CD14-positive monocyte (primary cell): ENCODE results near the gene PIP5K1B. TPM values are rescaled to one million over a fixed set of nuclear protein-coding genes. Genes with fewer than 3 reads are reported as not detected.

ENCODE experiments used
- DNase-seq, 3 donors: peaks; one replicate each; pipeline ENCODE4 v3.0.0-alpha.2; 2011 to 2022
- H2AFZ ChIP-seq: 2 replicates; pipeline ENCODE4 v1.6.0; 2012; ENCODE audit warnings: mild to moderate bottlenecking, low read depth, low read length, inconsistent platforms; ENCODE audit not compliant: insufficient read depth, poor library complexity, severe bottlenecking
- H3K27ac ChIP-seq, 2 donors: 1 replicate in 1 of 2; 2 replicates in 1 of 2; pipeline ENCODE4 v1.5.1; 2012 to 2013; ENCODE audit warnings: low read length in 2 of 2, control low read depth in 1 of 2, inconsistent platforms in 1 of 2, low read depth in 1 of 2, mild to moderate bottlenecking in 1 of 2
- H3K27me3 ChIP-seq, 2 donors: one replicate each; pipeline versions ENCODE4 v1.6.0 to v1.6.1; 2011 to 2013; ENCODE audit warnings: low read length in 2 of 2; ENCODE audit not compliant: control insufficient read depth in 2 of 2, insufficient read depth in 2 of 2
- H3K36me3 ChIP-seq, 2 donors: replicated peaks in 1 of 2; 1 replicate in 1 of 2; 2 replicates in 1 of 2; pipeline versions ENCODE4 v1.5.1 to v1.6.1; 2012 to 2013; ENCODE audit warnings: low read length in 2 of 2, control low read depth in 1 of 2, inconsistent platforms in 1 of 2, mild to moderate bottlenecking in 1 of 2; ENCODE audit not compliant: insufficient read depth in 2 of 2, control insufficient read depth in 1 of 2
- H3K4me1 ChIP-seq, 2 donors: 1 replicate in 1 of 2; 2 replicates in 1 of 2; pipeline versions ENCODE4 v1.5.1 to v1.6.1; 2012 to 2013; ENCODE audit warnings: low read length in 2 of 2, control low read depth in 1 of 2, inconsistent platforms in 1 of 2, mild to moderate bottlenecking in 1 of 2, moderate library complexity in 1 of 2; ENCODE audit not compliant: insufficient read depth in 2 of 2, control insufficient read depth in 1 of 2
- H3K4me2 ChIP-seq: replicated peaks from 2 replicates; pipeline ENCODE3; 2012; ENCODE audit warnings: low read length, moderate library complexity, mild to moderate bottlenecking; ENCODE audit not compliant: poor library complexity, severe bottlenecking; ENCODE audit errors: extremely low read depth
- H3K4me3 ChIP-seq, 3 experiments: fragments of 200-600 bp in 1 of 3; sonication (generic) in 1 of 3; replicated peaks in 1 of 3; 1 replicate in 2 of 3; 2 replicates in 1 of 3; pipeline ENCODE4 v1.5.1; 2011 to 2013; ENCODE audit warnings: low read length in 3 of 3, mild to moderate bottlenecking in 3 of 3, control low read depth in 2 of 3, low read depth in 2 of 3, inconsistent platforms in 1 of 3, moderate library complexity in 1 of 3
- H3K79me2 ChIP-seq: 2 replicates; pipeline ENCODE4 v1.6.0; 2012; ENCODE audit warnings: mild to moderate bottlenecking, control low read depth, inconsistent platforms, low read length, moderate library complexity; ENCODE audit not compliant: insufficient read depth
- H3K9ac ChIP-seq: 2 replicates; pipeline ENCODE4 v1.6.0; 2017; ENCODE audit warnings: low read length, mild to moderate bottlenecking; ENCODE audit not compliant: insufficient read depth, poor library complexity, severe bottlenecking
- H3K9me3 ChIP-seq, 2 donors: replicated peaks in 1 of 2; 1 replicate in 1 of 2; 2 replicates in 1 of 2; pipeline versions ENCODE4 v1.5.1 to v1.6.1; 2012 to 2013; ENCODE audit warnings: low read length in 2 of 2, control low read depth in 1 of 2; ENCODE audit not compliant: control insufficient read depth in 1 of 2, insufficient read depth in 1 of 2
- H4K20me1 ChIP-seq: 2 replicates; pipeline ENCODE4 v1.6.0; 2012; ENCODE audit warnings: mild to moderate bottlenecking, low read length, control low read depth, moderate library complexity; ENCODE audit not compliant: insufficient read depth
- H3K27ac Mint-ChIP-seq, 7 donors: one replicate each; pipeline ENCODE4 v1.8.0; 2020; ENCODE audit warnings: mild to moderate bottlenecking in 7 of 7, mixed read lengths in 7 of 7, moderate library complexity in 6 of 7, inconsistent platforms in 2 of 7
- H3K27me3 Mint-ChIP-seq, 3 donors: one replicate each; pipeline ENCODE4 v1.8.0; 2021 to 2022; ENCODE audit warnings: low read depth in 3 of 3, mild to moderate bottlenecking in 3 of 3, mixed read lengths in 3 of 3, moderate library complexity in 3 of 3, inconsistent platforms in 1 of 3
- H3K36me3 Mint-ChIP-seq, 2 donors: one replicate each; pipeline ENCODE4 v1.8.0; 2020; ENCODE audit warnings: mixed read lengths in 2 of 2, inconsistent platforms in 1 of 2, mild to moderate bottlenecking in 1 of 2
- H3K4me1 Mint-ChIP-seq: one replicate; pipeline ENCODE4 v1.8.0; 2020; ENCODE audit warnings: mild to moderate bottlenecking, mixed read lengths
- H3K4me3 Mint-ChIP-seq, 2 donors: one replicate each; pipeline ENCODE4 v1.8.0; 2020; ENCODE audit warnings: mild to moderate bottlenecking in 2 of 2, mixed read lengths in 2 of 2, moderate library complexity in 1 of 2
- H3K9me3 Mint-ChIP-seq, 7 donors: one replicate each; pipeline ENCODE4 v1.8.0; 2020 to 2022; ENCODE audit warnings: mixed read lengths in 7 of 7, mild to moderate bottlenecking in 6 of 7, moderate library complexity in 6 of 7, inconsistent platforms in 2 of 7
- WGBS: methylation state at CpG from one replicate; pipeline ENCODE4 v1.1.5; 2013; ENCODE audit warnings: missing lambda C conversion rate; ENCODE audit not compliant: insufficient coverage; 5-methylcytosine and 5-hydroxymethylcytosine counted together
- intact Hi-C, 2 donors: fragments of 100-400 bp; cut with micrococcal nuclease; formaldehyde crosslinking; loops; one replicate each; pipeline versions ENCODE4 v1.15.0 to v1.15.1; 2023
- polyA plus RNA-seq, 3 donors: library from polyadenylated mRNA; depleted of rRNA in 1 of 3; unstranded in 2 of 3; stranded (reverse) in 1 of 3; fragments of 300-500 nt in 2 of 3; fragments of >200 nt in 1 of 3; fragmentation: Illumina TruSeq in 2 of 3; gene quantifications; 1 replicate in 2 of 3; 2 replicates in 1 of 3; pipeline ENCODE4 v1.2.3, GENCODE V29; 2012 to 2021
- TF ChIP-seq, protein P1 (sequence below): fragments of 200-600 bp; IDR thresholded peaks from one replicate; pipeline ENCODE4 v1.8.0; 2022; ENCODE audit warnings: antibody characterized with exemption, mild to moderate bottlenecking

PIP5K1B gene
- polyA plus RNA-seq, 3 donors: 0.18 to 4.1 (median 0.87) TPM

DNA sequence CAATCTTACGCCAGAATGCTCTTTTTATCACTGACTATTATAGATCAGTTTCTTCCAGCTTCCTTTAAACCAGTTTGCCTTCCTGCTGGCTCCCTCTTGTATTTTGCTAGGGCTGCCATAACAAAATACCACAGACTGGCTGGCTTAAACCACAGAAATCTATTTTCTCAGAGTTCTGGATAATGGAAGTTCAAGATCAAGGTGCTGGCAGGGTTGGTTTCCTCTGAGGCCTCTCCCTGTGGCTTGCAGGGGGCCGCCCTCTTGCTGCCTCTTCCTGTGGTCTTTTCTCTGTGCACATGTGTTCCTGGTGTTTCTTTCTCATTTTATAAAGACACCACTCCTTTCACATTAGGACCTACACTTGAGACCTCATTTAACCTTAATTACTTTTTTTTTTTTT, 323.7 kb downstream of the PIP5K1B start:
- Mint-ChIP-seq H3K27ac (no peak overlapping the region), H3K36me3 (no peaks in the 10 kb centered on the region), H3K27me3 (peaks cover 0 to 5% (median 0%) of the 10 kb centered on the region in 3 donors), H3K4me3 (peak overlapping the region in 1 of 2 donors; percentile 43), H3K9me3 (peaks cover 0 to 11% (median 8%) of the 10 kb centered on the region in 7 donors), H3K4me1 (peaks cover 14% of the 10 kb centered on the region)
- peaks cover 0 to 6% of the 10 kb centered on the region in 2 donors for H3K9me3 ChIP-seq
- H3K36me3 ChIP-seq: no peaks in the 10 kb centered on the region
- no peak for DNase-seq
- no peaks in the 10 kb centered on the region for H3K79me2 ChIP-seq
- no peak overlapping the region for H3K4me2 ChIP-seq
- H3K27me3 ChIP-seq: no peaks in the 10 kb centered on the region
- H3K4me1 ChIP-seq: no peaks in the 10 kb centered on the region
- H3K27ac ChIP-seq: no peak overlapping the region
- peak overlapping the region; percentile 32 for H2AFZ ChIP-seq
- H3K4me3 ChIP-seq: no peak overlapping the region
- 23% methylated on average over 2 of the region's 2 CpGs for WGBS
- TF ChIP-seq, protein P1, sequence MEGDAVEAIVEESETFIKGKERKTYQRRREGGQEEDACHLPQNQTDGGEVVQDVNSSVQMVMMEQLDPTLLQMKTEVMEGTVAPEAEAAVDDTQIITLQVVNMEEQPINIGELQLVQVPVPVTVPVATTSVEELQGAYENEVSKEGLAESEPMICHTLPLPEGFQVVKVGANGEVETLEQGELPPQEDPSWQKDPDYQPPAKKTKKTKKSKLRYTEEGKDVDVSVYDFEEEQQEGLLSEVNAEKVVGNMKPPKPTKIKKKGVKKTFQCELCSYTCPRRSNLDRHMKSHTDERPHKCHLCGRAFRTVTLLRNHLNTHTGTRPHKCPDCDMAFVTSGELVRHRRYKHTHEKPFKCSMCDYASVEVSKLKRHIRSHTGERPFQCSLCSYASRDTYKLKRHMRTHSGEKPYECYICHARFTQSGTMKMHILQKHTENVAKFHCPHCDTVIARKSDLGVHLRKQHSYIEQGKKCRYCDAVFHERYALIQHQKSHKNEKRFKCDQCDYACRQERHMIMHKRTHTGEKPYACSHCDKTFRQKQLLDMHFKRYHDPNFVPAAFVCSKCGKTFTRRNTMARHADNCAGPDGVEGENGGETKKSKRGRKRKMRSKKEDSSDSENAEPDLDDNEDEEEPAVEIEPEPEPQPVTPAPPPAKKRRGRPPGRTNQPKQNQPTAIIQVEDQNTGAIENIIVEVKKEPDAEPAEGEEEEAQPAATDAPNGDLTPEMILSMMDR: no peak
- H3K9ac ChIP-seq: no peak overlapping the region
- intact Hi-C loops: loop anchor here in 1 of 2 donors (10.0 kb wide), 1 partner anchor 444 kb away; no protein-coding TSS in a partner anchor
- H4K20me1 ChIP-seq: no peaks in the 10 kb centered on the region

DNA sequence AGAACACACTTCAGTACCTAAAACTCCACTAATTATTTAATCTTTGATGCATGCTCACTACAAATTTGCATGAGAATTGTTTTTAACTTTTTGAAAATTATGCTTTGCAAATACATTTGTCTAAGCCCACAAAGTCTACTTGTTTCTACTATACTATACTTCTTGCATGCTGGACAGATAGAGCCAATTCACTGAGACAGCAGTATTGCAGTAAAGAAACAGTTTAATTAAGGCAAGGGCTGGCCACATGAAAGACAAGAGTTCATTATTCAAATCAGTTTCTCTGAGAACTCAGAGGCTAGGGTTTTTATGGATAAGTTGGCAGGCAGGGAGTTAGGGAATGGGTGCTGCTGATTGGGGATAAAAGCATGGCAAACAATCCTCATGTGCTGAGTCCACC, 324.5 kb downstream of the PIP5K1B start:
- Histone ChIP-seq H3K36me3 (no peaks in the 10 kb centered on the region), H3K4me3 (no peak overlapping the region), H2AFZ (no peak overlapping the region), H3K79me2 (no peaks in the 10 kb centered on the region), H3K9ac (no peak overlapping the region), H3K27me3 (no peaks in the 10 kb centered on the region), H3K4me1 (no peaks in the 10 kb centered on the region), H4K20me1 (no peaks in the 10 kb centered on the region), H3K9me3 (peaks cover 0 to 6% of the 10 kb centered on the region in 2 donors), H3K27ac (no peak overlapping the region), H3K4me2 (no peak overlapping the region)
- Mint-ChIP-seq H3K36me3 (no peaks in the 10 kb centered on the region), H3K9me3 (peaks cover 0 to 11% (median 8%) of the 10 kb centered on the region in 7 donors), H3K27ac (no peak overlapping the region), H3K4me3 (no peak overlapping the region), H3K27me3 (peaks cover 0 to 5% (median 0%) of the 10 kb centered on the region in 3 donors), H3K4me1 (peaks cover 14% of the 10 kb centered on the region)
- TF ChIP-seq, protein P1: no peak
- intact Hi-C loops: loop anchor here in 1 of 2 donors (10.0 kb wide), 1 partner anchor 445 kb away; no protein-coding TSS in a partner anchor
- no peak for DNase-seq
